OCI-LY1 (cell line): Measurements from ENCODE around the gene ABHD6.
A peak's percentile ranks its signal among the peaks of the same experiment; 100 is the strongest.
"Not testable (repeated sequence)": the region's sequence is repeated elsewhere in the genome, so short reads cannot be mapped to it uniquely, and the experiment has no call there.

ENCODE experiments used
- H2AFZ ChIP-seq: fragments of 200-600 bp; sonication (generic), shearing (Covaris generic); 2 replicates; pipeline ENCODE4 v1.6.0; 2014; ENCODE audit warnings: antibody characterized with exemption, mild to moderate bottlenecking, low read length
- H3F3A ChIP-seq: fragments of 200-600 bp; sonication (generic), shearing (Covaris generic); 2 replicates; pipeline ENCODE4 v1.6.0; 2014; ENCODE audit warnings: mild to moderate bottlenecking, antibody characterized with exemption, low read length, moderate library complexity; ENCODE audit not compliant: insufficient read depth
- H3K27ac ChIP-seq: fragments of 200-600 bp; sonication (generic); 2 replicates; pipeline ENCODE4 v1.5.1; 2014; ENCODE audit warnings: low read length, mixed run types, mild to moderate bottlenecking, low read depth; ENCODE audit not compliant: poor library complexity, severe bottlenecking
- H3K27me3 ChIP-seq: fragments of 200-600 bp; sonication (generic); 2 replicates; pipeline ENCODE4 v1.6.0; 2014; ENCODE audit warnings: antibody characterized with exemption, mild to moderate bottlenecking, low read length, moderate library complexity; ENCODE audit not compliant: insufficient read depth
- H3K36me3 ChIP-seq: fragments of 200-600 bp; sonication (generic); 2 replicates; pipeline ENCODE4 v1.6.1; 2014; ENCODE audit warnings: mild to moderate bottlenecking, antibody characterized with exemption, low read length, moderate library complexity, mixed read lengths; ENCODE audit not compliant: insufficient read depth
- H3K4me1 ChIP-seq: fragments of 200-600 bp; sonication (generic); 2 replicates; pipeline ENCODE4 v1.5.1; 2014; ENCODE audit warnings: mild to moderate bottlenecking, low read length, moderate library complexity; ENCODE audit not compliant: insufficient read depth, severe bottlenecking
- H3K4me2 ChIP-seq: fragments of 200-600 bp; sonication (generic), shearing (Covaris generic); 2 replicates; pipeline ENCODE4 v1.6.1; 2014; ENCODE audit warnings: low read length
- H3K4me3 ChIP-seq: fragments of 200-600 bp; sonication (generic); 2 replicates; pipeline ENCODE4 v1.5.1; 2014; ENCODE audit warnings: low read length, low read depth, mild to moderate bottlenecking, mixed read lengths; ENCODE audit not compliant: poor library complexity, severe bottlenecking
- H3K79me2 ChIP-seq: fragments of 200-600 bp; shearing (Covaris generic); 2 replicates; pipeline ENCODE4 v1.6.1; 2016; ENCODE audit warnings: mixed run types, low read length, mixed read lengths; ENCODE audit not compliant: insufficient read depth
- H3K9ac ChIP-seq: fragments of 200-600 bp; sonication (generic), shearing (Covaris generic); 2 replicates; pipeline ENCODE4 v1.6.1; 2014; ENCODE audit warnings: mild to moderate bottlenecking, low read length, mixed read lengths
- H3K9me2 ChIP-seq: fragments of 200-600 bp; sonication (generic), shearing (Covaris generic); 2 replicates; pipeline ENCODE4 v1.6.1; 2014; ENCODE audit warnings: low read depth, mild to moderate bottlenecking, low read length, mixed read lengths
- H3K9me3 ChIP-seq: fragments of 200-600 bp; shearing (Covaris generic); 2 replicates; pipeline ENCODE4 v1.6.1; 2014; ENCODE audit warnings: low read length, mixed read lengths
- H4K20me1 ChIP-seq: fragments of 200-600 bp; sonication (generic), shearing (Covaris generic); 2 replicates; pipeline ENCODE4 v1.6.0; 2016; ENCODE audit warnings: mild to moderate bottlenecking, low read length; ENCODE audit not compliant: insufficient read depth
- CTCF ChIP-seq: fragments of 200-600 bp; sonication (generic), shearing (Covaris generic); IDR thresholded peaks from 2 replicates; pipeline ENCODE4 v1.5.1; 2017; ENCODE audit warnings: mild to moderate bottlenecking, antibody characterized with exemption, low read length, moderate library complexity, mixed read lengths
- EZH2 ChIP-seq: fragments of 200-600 bp; sonication (generic), shearing (Covaris generic); IDR thresholded peaks from 2 replicates; pipeline ENCODE4 v1.8.0; 2017; ENCODE audit warnings: borderline replicate concordance, mixed run types, mild to moderate bottlenecking, antibody characterized with exemption, low read length, moderate library complexity, mixed read lengths

The ABHD6 gene

DNA sequence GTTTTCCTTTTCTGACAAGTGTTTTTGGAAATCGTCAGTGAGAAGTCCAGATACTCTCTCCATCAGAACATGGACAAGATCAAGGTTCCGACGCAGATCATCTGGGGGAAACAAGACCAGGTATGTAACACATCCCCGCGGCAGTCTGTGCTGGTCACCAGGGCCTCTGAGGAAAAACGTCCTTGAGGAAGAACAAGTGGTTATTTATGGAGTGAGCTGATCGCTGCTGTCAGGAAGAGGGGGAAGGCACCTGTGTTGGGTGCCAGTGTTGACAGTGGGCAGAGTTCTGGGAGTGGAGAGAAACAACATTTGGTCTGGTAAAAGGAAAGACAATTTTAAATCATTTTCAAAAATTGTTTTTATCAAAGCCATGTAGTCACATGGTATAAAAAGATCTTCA lies 47.7 kb downstream of the ABHD6 start:
- Histone ChIP-seq H3K36me3 (peaks cover 5% of the 10 kb centered on the region; the same call in 1 of the 2 replicates), H3K4me1 (no peaks in the 10 kb centered on the region), H3F3A (no peaks in the 10 kb centered on the region), H3K4me3 (no peak overlapping the region), H3K9me2 (no peaks in the 10 kb centered on the region), H3K27ac (no peak overlapping the region), H3K4me2 (no peak overlapping the region), H4K20me1 (no peaks in the 10 kb centered on the region), H3K9ac (no peak overlapping the region), H3K27me3 (no peaks in the 10 kb centered on the region), H3K9me3 (no peaks in the 10 kb centered on the region), H2AFZ (no peak overlapping the region), H3K79me2 (no peaks in the 10 kb centered on the region)
- TF ChIP-seq CTCF (no peak), EZH2 (no peak)

DNA sequence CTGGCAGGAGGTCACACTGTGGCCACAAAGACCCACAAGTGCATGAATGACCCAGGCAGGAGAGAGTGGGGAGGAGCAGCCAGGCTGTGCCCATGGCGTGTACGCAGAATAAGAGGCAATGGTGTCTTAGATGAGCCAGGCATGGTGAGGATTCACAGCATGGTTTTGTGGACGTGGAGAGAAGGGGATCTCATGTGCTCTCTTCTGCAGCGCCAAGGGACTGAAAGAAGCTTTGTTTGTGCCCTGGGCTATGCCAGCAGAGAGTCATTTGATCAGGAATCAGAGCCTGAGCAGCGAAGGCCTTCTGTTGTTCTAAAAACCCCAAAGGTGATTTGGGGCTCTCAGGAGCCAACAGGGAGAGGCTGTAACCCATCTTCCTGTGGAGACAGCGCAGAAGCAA lies 49.8 kb downstream of the ABHD6 start:
- no peaks in the 10 kb centered on the region for H4K20me1 ChIP-seq
- H3K9ac ChIP-seq, result no peak overlapping the region
- H3K9me3 ChIP-seq, result no peaks in the 10 kb centered on the region
- no peaks in the 10 kb centered on the region for H3K4me1 ChIP-seq
- H2AFZ ChIP-seq, result no peak overlapping the region
- no peak for TF ChIP-seq CTCF
- no peak for TF ChIP-seq EZH2
- no peak overlapping the region for H3K27ac ChIP-seq
- H3K9me2 ChIP-seq, result no peaks in the 10 kb centered on the region
- peaks cover 5% of the 10 kb centered on the region; the same call in 1 of the 2 replicates for H3K36me3 ChIP-seq
- H3K4me3 ChIP-seq, result no peak overlapping the region
- no peaks in the 10 kb centered on the region for H3F3A ChIP-seq
- no peaks in the 10 kb centered on the region for H3K79me2 ChIP-seq
- no peak overlapping the region for H3K4me2 ChIP-seq
- no peaks in the 10 kb centered on the region for H3K27me3 ChIP-seq

- H3K36me3 ChIP-seq, result peaks cover 5% of the 10 kb centered on the region; the same call in 1 of the 2 replicates
- H2AFZ ChIP-seq, result no peak overlapping the region
- no peaks in the 10 kb centered on the region for H3K9me2 ChIP-seq
- H3K9ac ChIP-seq, result no peak overlapping the region
- H3K27me3 ChIP-seq, result no peaks in the 10 kb centered on the region
- TF ChIP-seq EZH2 (no peak), CTCF (peak; percentile 38; the same call in 1 of the 2 replicates)
- H3K79me2 ChIP-seq, result no peaks in the 10 kb centered on the region
- no peaks in the 10 kb centered on the region for H3K4me1 ChIP-seq
- no peaks in the 10 kb centered on the region for H4K20me1 ChIP-seq
- H3F3A ChIP-seq, result no peaks in the 10 kb centered on the region
- H3K9me3 ChIP-seq, result no peaks in the 10 kb centered on the region
- no peak overlapping the region for H3K27ac ChIP-seq
- no peak overlapping the region for H3K4me3 ChIP-seq
- H3K4me2 ChIP-seq, result no peak overlapping the region
Observed at GRCh38 chr3:58288011-58288728, 50.6 kb downstream of the ABHD6 start.

DNA sequence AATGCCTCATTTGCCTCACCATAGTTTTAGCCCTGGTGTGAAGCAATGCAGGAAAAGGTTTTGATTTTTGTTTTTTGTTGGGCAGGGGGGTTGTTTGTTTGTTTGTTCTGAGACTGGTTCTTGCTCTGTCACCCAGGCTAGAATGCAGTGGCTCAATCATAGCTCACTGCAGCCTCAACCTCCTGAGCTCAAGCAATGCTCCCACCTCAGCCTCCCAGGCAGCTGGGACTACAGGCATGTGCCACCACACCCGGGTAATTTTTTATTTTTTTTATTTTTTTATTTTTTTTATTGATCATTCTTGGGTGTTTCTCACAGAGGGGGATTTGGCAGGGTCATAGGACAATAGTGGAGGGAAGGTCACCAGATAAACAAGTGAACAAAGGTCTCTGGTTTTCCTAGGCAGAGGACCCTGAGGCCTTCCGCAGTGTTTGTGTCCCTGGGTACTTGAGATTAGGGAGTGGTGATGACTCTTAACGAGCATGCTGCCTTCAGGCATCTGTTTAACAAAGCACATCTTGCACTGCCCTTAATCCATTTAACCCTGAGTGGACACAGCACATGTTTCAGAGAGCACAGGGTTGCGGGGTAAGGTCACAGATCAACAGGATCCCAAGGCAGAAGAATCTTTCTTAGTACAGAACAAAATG lies 51.5 kb downstream of the ABHD6 start:
- H3K4me1 ChIP-seq, H3K36me3 ChIP-seq, H4K20me1 ChIP-seq, H3F3A ChIP-seq, H3K4me3 ChIP-seq, H3K9me2 ChIP-seq, H3K9me3 ChIP-seq, H3K27me3 ChIP-seq, H3K4me2 ChIP-seq, H3K79me2 ChIP-seq, H2AFZ ChIP-seq, H3K27ac ChIP-seq, H3K9ac ChIP-seq: not testable (repeated sequence)

DNA sequence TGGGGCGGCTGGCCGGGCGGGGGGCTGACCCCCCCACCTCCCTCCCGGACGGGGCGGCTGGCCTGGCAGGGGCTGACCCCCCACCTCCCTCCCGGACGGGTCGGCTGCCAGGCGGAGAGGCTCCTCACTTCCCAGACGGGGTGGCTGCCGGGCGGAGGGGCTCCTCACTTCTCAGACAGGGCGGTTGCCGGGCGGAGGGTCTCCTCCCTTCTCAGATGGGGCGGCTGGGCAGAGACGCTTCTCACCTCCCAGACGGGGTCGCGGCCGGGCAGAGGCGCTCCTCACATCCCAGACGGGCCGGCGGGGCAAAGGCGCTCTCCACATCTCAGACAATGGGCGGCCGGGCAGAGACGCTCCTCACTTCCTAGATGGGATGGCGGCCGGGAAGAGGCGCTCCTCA lies 52.9 kb downstream of the ABHD6 start:
- H3K27ac ChIP-seq, H3F3A ChIP-seq, H3K36me3 ChIP-seq, H4K20me1 ChIP-seq, H3K4me1 ChIP-seq, H2AFZ ChIP-seq, H3K4me3 ChIP-seq, H3K9me2 ChIP-seq, H3K79me2 ChIP-seq, H3K4me2 ChIP-seq, H3K27me3 ChIP-seq, H3K9ac ChIP-seq, H3K9me3 ChIP-seq: not testable (repeated sequence)
